Measurements from ENCODE around the gene HSD11B1. TPM values are rescaled to one million over a fixed set of nuclear protein-coding genes. Genes with fewer than 3 reads are reported as not detected.

HSD11B1 gene
- total RNA-seq, 1 experiment from 2014 or later: 0.72 TPM

GRCh38 chr1:209755926-209756614, 51.4 kb downstream of the HSD11B1 start, which contains the start of gene TRAF3IP3:
TSS of gene TRAF3IP3 (plus strand) at chr1:209756053. CDS start at chr1:209760040, 3,987 bp downstream.
- DNase-seq (ENCODE audit: low read depth): no peak

- no peak for DNase-seq (ENCODE audit: low read depth)
Observed at GRCh38 chr1:209756615-209757445, 52.2 kb downstream of the HSD11B1 start.

DNA sequence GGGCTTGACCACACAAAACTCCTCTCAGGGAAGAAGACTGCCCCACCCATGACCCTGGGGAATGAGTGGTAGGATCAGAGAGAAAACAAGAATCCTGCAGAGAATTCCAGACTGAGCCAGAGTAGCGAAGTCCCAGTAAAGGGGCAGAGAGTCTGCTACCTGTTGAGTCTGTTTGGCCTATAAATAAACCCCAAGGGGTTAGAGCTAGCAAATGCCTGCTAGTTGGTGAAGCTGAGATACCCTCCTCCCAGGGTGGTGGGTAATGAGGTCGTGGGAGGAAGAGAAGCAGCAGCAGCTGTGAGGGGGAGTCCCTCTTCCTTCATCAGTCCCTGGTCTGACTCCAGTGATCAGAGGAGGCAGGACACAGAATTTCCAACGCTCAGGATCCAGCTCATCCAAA, 53.8 kb downstream of the HSD11B1 start:
- no peak for DNase-seq (ENCODE audit: low read depth)

DNA sequence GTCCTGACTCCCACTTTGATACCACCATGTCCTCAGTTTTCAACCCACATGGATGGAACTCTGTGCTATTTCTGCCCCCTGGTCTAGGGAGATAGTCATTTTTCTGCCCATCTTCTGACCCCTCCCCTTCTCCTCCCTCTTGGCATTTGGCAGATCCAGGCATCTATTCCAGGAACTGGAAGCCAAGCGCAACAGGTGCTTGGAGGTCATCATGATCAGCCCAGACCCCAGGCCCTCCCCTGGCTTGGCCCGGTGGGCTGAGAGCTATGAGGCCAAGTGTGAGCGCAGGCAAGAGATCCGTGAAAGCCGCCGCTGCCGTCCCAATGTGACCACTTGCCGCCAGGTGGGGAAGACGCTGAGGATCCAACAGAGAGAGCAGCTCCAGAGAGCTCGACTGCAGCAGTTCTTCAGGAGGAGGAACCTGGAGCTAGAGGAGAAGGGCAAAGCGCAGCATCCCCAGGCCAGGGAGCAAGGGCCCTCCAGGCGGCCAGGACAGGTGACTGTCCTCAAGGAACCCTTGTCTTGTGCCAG, 55.2 kb downstream of the HSD11B1 start:
- no peak for DNase-seq (ENCODE audit: low read depth)

DNA sequence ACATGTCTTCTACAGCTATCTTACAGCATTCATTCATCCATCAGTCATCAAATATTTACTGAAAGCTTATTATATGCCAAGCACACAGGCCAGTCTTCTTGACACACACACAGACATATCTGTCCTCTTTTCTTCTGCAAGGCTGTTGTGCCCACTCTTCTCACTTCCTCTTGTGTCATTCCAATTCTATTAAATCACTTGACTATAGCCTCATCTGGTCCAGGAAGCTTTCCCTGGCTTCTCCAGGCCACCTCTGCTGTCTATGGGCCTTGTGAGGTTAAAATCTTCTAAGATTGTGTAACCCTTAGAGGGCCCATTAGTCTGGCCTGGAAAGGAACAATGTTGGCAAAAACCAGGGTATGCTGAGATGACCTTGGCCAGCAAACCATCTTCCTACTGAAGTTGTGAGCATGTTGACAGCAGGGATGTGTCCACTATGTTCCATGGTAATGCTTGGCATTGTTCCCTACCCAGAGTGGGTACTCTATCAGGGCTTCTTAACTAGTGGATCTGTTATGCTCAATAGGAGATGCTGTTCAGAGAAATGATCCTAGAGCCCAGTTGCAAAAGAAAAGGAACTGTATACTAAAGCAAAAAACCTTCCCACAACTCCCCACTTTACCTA, 56.5 kb downstream of the HSD11B1 start:
- DNase-seq (ENCODE audit: low read depth): no peak

DNA sequence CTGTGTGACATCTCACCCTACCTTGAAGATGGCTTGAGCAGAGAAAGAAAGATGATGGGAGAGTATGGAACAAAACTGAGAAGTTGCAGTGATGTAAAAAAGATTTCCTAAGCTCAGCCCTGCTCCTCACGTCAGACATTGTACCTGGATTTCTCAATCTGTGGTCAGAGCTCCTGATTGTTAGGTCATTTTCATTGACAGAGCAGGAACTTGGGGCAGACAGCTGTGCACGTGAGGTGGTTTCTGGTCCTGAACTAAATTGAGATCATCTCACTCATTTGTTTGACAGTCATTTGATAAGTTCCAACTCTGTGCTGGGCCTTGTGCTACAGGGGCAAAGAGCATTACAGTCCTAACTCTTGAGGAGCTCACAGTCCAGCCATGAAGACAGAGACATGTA, 61.4 kb downstream of the HSD11B1 start:
- no peak for DNase-seq (ENCODE audit: low read depth)

DNA sequence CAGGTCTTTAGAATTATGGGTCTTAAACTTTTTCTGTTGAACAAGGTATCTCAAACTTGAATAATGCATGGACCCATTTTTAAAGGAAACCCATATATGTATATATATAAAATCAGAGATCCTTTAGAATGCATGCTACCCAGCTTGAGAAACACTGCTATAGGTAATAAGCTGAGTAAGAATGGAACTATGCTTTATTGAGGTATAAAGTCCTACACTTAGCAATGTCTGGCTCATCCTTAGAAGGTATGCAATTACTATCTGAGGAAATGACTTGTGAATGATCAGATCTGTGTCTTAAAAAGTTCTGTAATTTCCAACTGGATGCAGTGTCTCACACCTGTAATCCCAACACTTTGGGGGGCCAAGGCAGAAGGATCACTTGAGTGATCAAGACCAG, 62.5 kb downstream of the HSD11B1 start:
- no peak for DNase-seq (ENCODE audit: low read depth)

DNA sequence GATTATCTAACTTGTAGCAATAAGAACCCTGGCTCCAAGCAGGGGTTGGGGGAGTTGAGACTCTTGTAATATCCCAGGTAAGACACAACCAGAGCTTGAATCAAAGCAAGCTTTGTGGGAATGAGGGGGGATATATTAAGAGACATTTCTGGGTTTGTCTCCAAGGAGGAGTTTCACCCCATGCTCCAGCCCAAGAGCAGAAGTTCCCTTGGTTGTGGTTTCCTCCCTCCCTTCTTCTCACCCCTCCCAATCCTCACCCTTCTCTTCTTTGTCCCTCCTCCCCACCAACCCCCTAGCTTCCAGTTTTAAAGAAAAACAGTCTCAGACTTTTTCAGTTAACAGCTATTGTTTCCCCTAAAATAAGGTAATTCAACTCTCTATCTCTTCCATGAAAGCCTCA, 63.1 kb downstream of the HSD11B1 start:
- DNase-seq (ENCODE audit: low read depth): no peak

- no peak for DNase-seq (ENCODE audit: low read depth)
Observed at GRCh38 chr1:209768354-209768774, 63.7 kb downstream of the HSD11B1 start.

GRCh38 chr1:209769171-209769904, 64.7 kb downstream of the HSD11B1 start:
- DNase-seq (ENCODE audit: low read depth): peak; percentile 87

- peak; percentile 58 for DNase-seq (ENCODE audit: low read depth)
Observed at GRCh38 chr1:209769971-209770370, 65.3 kb downstream of the HSD11B1 start.

GRCh38 chr1:209770636-209771415, 66.2 kb downstream of the HSD11B1 start:
- DNase-seq (ENCODE audit: low read depth): no peak

DNA sequence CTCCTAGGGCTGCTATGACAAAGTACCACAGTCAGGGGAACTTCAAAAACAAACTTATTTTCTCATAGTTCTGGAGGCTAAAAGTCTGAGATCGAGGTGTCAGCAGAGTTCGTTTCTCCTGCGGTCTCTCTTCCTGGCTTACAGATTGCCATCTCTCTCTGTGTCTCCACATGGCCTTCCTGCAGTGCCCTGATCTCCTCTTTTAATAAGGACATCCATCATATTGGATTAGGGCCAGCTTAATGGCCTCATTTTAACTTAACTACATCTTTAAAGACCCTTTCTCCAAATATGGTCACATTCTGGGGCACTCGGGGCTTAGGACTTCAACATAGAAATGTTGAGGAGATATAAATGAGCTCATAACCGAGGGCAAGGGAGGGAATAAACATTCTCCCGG, 67.5 kb downstream of the HSD11B1 start:
- DNase-seq (ENCODE audit: low read depth): no peak

GRCh38 chr1:209774592-209774991, 69.9 kb downstream of the HSD11B1 start:
- no peak for DNase-seq (ENCODE audit: low read depth)

GRCh38 chr1:209775678-209776077, 71.0 kb downstream of the HSD11B1 start:
- DNase-seq (ENCODE audit: low read depth): no peak

- DNase-seq (ENCODE audit: low read depth): no peak
Observed at GRCh38 chr1:209777587-209777986, 72.9 kb downstream of the HSD11B1 start.

DNA sequence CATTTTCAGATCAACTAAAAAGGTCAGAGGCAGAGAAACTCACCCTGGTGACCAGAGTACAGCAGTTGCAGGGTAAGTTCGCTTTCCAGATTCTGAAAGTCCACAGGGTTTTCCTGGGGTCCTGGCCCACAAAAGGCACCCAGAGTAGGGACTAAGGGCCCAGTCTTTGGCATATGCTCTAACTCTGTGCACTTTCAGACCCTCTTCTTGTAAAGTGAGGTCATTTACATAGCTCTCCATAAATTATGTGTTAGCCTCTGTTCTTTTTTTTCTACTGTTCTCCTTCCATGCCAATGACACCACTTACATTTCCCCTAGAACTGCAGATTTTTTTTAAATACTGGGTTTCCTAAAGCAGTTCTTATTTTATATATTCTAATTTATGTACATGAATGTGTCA, 73.5 kb downstream of the HSD11B1 start:
- DNase-seq (ENCODE audit: low read depth): no peak

GRCh38 chr1:209780268-209780667, 75.6 kb downstream of the HSD11B1 start:
- DNase-seq (ENCODE audit: low read depth): no peak

GRCh38 chr1:209783386-209783785, 78.7 kb downstream of the HSD11B1 start:
- DNase-seq (ENCODE audit: low read depth): no peak

Measured in RPMI7951 (cell line).